ENCODE measurements around the gene CALCOCO1. TPM values are rescaled to one million over a fixed set of nuclear protein-coding genes. Genes with fewer than 3 reads are reported as not detected.
"Not testable (repeated sequence)": the region's sequence is repeated elsewhere in the genome, so short reads cannot be mapped to it uniquely, and the experiment has no call there.

CALCOCO1 gene
- total RNA-seq, 1 donor from 2014 or later = 206 TPM

DNA sequence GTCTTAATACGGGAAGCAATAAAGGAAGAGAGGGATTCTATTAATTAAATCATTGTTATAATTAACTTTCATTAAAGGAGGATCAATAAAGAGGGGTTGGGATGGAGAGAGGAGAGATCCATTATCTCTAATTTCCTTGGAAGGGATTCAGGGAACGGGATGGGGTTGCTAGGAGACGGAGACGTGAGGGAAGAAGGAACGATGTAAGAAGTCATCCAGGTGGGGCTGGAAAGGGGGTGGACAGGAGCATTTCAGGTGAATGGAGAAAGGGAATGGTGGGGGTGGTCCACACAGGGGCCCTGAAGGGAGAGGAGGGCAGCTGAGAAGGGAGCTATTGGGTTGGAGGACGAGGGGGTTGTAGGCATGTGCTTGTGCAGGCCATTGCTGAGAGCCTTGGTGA lies 17.2 kb downstream of the CALCOCO1 start:
- intact Hi-C loops (cut with DNase I) = no loop called here
- ATAC-seq = no peak
- no peak for DNase-seq (ENCODE audit: low spot score)

DNA sequence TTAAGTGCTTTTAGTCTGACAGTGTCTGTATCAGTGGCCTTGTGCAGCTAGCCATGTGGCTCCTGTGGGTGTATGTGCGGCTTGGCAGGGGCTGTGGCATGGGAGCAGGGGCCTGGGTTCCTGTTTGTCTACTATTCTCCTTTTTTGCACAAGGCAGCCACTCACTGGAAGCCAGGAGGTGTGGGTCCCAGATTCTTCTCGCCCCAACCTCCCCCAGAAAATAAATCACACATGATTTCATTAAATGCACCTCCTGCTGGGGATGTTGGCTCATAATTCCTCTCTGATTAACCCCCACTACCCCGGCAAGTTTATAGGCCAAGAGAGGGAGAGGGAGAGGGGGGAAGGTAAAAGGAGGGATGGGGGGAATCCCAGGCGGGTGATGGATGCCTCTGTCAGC lies 17.6 kb downstream of the CALCOCO1 start:
- intact Hi-C loops (cut with DNase I) = no loop called here
- ATAC-seq (peak; percentile 24), DNase-seq (ENCODE audit: low spot score) (no peak)

DNA sequence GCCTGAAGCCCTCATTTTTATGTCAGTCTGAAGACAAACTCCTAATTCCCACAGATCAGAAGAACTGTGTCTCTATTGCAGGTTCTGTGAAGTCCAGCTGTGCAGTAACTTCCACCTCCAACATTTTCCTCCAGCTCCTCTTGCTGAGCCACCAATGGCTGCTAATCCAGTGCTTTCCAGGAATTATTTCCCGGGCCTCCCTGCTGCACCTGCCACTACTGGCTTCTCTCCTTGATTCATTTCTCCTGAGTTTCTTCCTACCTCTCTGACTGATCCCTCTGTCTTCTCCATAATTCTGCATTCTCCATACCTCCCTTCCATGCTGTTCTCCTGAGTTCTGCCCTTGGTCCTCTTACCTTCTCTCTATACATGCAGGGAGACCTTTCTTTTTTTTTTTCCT lies 21.2 kb downstream of the CALCOCO1 start:
- intact Hi-C loops (cut with DNase I) = no loop called here
- no peak for ATAC-seq
- no peak for DNase-seq (ENCODE audit: low spot score)

- DNase-seq (ENCODE audit: low spot score) (no peak), ATAC-seq (no peak)
- intact Hi-C loops (cut with DNase I) = loop anchor here (5.0 kb wide), 1 partner anchor 44 kb away; no protein-coding TSS in a partner anchor
Measured at GRCh38 chr12:53703756-53704155, 23.5 kb downstream of the CALCOCO1 start.

- DNase-seq (ENCODE audit: low spot score) (peak; percentile 90), ATAC-seq (peak; percentile 96)
- intact Hi-C loops (cut with DNase I) = loop anchor here (5.0 kb wide), 1 partner anchor 46 kb away; no protein-coding TSS in a partner anchor
Measured at GRCh38 chr12:53701518-53702264, 25.6 kb downstream of the CALCOCO1 start.

DNA sequence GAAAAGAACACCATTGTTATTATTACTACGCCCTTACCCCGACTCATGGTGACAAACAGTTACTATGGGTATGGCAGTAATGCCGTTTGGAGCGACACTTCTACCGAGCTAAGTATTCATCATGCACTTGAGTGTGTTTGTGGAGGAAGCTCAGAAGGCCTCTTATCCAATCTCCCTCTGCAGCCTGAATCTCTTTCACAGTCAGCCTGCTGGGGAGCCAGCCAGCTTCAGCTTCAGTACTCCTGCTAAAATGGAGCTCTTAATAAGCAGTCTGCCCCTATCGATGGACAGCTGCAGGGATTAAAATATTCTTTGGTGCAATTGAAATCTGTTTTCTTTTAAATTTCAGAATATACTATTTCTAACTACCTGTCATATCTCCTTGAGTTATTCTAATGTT lies 26.7 kb downstream of the CALCOCO1 start:
- intact Hi-C loops (cut with DNase I) = loop anchor here (5.0 kb wide), 1 partner anchor 47 kb away; no protein-coding TSS in a partner anchor
- ATAC-seq (no peak), DNase-seq (ENCODE audit: low spot score) (no peak)

GRCh38 chr12:53699678-53700025 lies 27.6 kb downstream of the CALCOCO1 start:
- intact Hi-C loops (cut with DNase I) = loop anchor here (5.0 kb wide), 1 partner anchor 48 kb away; no protein-coding TSS in a partner anchor

GRCh38 chr12:53698948-53699677 lies 28.1 kb downstream of the CALCOCO1 start:
- intact Hi-C loops (cut with DNase I) = no loop called here
- DNase-seq (ENCODE audit: low spot score) (no peak), ATAC-seq (no peak)

More at GRCh38 chr12:53699678-53700025, 27.6 kb downstream of the CALCOCO1 start:
- no peak for DNase-seq (ENCODE audit: low spot score)
- no peak for ATAC-seq

GRCh38 chr12:53696655-53697331 lies 30.5 kb downstream of the CALCOCO1 start:
- ATAC-seq = no peak
- intact Hi-C loops (cut with DNase I) = no loop called here
- no peak for DNase-seq (ENCODE audit: low spot score)

DNA sequence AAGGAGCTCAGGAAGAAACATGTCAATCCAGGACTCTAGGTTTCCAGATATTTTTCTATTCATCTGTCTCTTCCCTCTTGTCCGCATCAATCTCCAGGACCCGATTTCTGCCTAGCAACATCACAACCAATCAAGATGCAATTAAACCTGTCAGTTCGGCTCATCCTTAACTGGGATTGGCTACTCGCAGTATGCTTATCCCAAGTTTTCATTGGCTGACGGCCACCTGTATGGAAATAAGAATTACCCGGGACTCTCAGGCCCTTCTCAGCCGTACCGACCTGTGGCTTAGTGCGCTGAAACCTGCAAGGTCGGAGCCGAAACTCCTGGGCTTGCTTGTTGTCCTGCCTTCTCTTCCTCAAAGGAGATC lies 31.0 kb downstream of the CALCOCO1 start:
- DNase-seq (ENCODE audit: low spot score) = no peak
- peak; percentile 82 for ATAC-seq
- intact Hi-C loops (cut with DNase I) = no loop called here

DNA sequence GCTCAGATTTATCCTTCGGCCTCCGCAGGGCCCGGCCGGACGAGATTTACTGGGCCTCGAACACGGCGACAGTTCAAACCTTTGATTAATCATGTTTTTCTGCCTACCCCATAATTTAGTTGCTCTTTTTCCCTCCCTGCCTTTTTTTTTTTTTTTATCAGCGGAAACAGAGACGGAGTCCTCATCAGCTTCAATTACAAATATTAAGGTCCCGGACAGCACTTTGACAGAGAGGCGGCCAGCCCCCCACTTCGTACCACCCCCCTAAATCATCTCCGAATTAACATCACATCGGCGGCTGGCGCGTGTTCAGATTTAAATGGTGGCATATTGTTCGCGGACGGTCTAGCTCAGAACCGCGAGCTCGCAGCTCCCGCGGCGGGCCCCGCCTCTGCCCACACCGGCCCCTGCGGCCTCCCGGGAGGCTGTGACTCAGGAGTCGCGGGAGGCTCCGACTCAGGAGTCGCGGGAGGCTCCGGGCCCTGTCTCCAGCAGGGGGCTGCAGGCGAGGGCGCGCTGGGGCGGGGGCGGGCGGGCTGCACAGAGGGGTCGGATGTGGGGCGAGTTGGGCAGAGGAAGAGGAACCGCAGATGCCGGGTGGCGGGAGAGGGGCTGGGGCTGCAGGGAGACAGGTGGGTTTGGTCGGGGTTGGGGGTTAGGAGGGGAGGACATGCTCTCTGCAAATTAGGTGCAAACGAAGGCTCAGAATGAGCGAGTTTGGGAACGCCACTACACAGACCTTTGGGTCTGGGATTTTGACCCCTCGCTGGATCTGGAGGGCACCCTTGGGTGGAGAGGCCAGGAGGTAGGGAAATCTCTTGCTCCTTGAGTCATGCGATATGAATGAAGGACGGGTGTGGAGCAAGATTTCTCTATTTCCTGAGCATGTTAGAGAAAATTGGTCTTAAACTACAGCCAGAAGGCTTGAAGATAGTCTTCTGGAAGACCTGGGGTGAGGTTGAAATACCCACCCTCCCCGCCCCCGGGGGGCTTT lies 31.8 kb downstream of the CALCOCO1 start:
- peak; percentile 21 for ATAC-seq
- DNase-seq (ENCODE audit: low spot score) = peak; percentile 67
- intact Hi-C loops (cut with DNase I) = no loop called here

DNA sequence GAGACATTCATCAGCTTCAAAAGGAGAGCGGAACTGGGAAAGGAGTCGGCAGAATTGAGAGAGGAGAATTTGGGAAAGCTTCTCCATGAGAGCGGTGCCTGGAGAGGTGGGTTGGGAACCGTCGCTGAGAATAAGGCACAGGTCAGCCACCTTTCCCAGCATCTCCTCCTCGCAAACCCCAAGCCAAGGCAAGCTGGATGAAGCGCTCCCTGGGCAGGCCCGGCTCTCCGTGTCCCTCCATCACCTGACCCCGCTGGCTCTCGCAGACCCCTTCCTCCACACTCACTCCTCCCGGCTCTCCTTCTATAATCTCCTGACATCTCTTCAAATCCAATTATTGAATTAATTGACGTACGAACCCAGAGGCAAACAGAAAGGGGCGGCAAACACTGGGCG lies 32.5 kb downstream of the CALCOCO1 start:
- intact Hi-C loops (cut with DNase I) = no loop called here

DNA sequence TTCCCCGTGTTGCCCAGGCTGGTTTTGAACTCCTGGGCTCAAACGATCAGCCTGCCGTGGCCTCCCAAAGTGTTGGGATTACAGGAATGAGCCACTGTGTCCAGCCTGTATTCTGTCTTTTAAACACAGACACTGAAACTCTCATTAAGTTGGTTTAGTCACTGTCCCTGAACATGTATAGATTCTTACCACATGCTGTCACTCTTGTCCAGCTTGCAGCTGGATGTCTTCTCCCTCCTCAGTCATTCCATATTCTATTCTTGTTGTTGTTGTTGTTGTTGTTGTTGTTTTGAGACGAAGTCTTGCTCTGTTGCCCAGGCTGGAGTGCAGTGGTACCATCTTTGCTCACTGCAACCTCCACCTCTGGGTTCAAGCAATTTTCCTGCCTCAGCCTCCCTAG lies 39.1 kb downstream of the CALCOCO1 start:
- no peak for ATAC-seq
- intact Hi-C loops (cut with DNase I) = no loop called here
- DNase-seq (ENCODE audit: low spot score) = no peak

More for the DNA sequence above, 32.5 kb downstream of the CALCOCO1 start:
- ATAC-seq (no peak), DNase-seq (ENCODE audit: low spot score) (no peak)

GRCh38 chr12:53686436-53686835 lies 40.8 kb downstream of the CALCOCO1 start:
- intact Hi-C loops (cut with DNase I) = no loop called here
- ATAC-seq (no peak), DNase-seq (ENCODE audit: low spot score) (no peak)

DNA sequence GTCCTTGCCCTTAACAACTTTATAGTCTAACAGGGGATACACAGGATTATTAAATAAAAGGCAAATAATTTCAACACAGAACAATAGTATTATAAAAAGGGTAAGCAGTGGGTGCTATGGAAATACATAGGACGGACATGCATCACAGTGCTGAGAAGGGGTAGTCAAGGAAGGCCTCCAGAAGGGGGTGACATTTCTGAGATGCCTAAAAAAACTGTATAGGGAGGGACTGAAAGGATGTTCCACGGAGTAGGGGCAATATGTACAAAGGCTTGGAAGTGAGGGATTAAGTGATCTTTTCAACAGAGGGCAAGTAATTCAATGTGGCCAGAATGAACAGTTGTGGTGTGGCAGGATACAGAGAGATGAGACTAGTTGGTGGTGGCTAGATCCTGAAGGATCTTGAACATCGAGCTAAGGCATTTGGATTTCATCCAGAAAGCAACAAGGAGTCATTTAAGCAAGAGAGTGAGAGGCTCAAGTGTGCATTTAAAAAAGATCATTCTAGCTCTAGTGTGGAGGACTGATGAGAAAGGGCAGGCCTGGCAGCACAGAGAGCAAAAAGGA lies 42.5 kb downstream of the CALCOCO1 start:
- intact Hi-C loops (cut with DNase I) = no loop called here
- DNase-seq (ENCODE audit: low spot score) = no peak
- no peak for ATAC-seq

- DNase-seq (ENCODE audit: low spot score) = no peak
- ATAC-seq = no peak
- intact Hi-C loops (cut with DNase I) = no loop called here
Measured at GRCh38 chr12:53683983-53684382, 43.3 kb downstream of the CALCOCO1 start.

DNA sequence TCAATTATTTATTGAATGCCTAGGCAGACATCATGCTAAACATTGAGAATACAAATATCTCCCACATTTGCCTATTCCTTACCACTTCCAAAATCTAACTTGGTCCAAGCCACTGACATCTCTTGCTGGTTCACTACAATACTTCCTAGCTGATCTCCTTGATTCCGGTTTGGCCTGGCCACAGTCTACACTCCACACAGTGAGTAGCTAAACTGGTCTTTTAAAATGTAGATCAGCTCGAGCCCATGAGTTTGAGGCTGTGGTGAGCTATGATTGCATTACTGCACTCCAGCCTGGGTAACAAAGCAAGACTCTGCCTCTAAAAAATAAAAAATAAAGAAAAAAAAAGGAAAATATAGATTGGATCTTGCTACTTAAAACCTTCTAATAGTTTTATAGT lies 43.8 kb downstream of the CALCOCO1 start:
- ATAC-seq (no peak), DNase-seq (ENCODE audit: low spot score) (no peak)
- intact Hi-C loops (cut with DNase I) = no loop called here

GRCh38 chr12:53680061-53680460 lies 47.2 kb downstream of the CALCOCO1 start:
- DNase-seq (ENCODE audit: low spot score); intact Hi-C loops (cut with DNase I); ATAC-seq: not testable (repeated sequence)
